HG02798 (cell line): Measurements from ENCODE around the gene NR6A1.

Experiments used
- ATAC-seq: cut with Tn5 transposase; IDR thresholded peaks from one replicate; pipeline ENCODE4 v1.9.1; 2021; ENCODE audit warnings: mild to moderate bottlenecking; ENCODE audit not compliant: unreplicated experiment, poor library complexity

NR6A1 gene

DNA sequence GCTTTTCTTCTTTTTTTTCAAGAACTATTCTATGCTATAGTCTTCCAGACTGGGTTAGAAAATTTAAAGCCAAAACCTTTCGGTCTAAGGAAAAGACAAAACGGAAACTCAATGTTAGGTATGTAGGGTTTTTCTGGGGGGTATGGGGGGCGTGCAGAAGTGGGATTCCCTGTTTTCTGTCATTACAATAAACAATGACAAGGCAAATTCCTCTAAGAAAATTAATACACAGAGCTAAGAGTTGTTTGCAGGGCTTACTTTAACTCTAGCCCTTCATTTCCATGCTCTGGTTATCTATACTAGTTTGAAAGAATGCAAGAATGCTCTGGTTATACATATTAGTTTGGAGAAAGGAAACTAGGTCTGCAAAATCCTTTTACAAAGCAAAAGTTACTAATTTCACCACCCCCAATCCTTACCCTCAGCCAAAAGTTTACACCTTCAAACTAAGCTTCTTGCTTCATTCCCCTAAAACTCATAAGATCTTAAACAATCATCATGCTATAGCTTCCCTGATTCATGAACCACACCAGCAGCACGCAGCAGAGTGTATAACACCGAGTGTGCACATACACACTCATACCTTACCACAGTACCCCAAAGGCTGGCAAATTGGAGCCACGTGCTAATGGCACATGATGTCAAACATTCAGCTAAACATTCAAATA lies 174.8 kb downstream of the NR6A1 start:
- no peak for ATAC-seq

DNA sequence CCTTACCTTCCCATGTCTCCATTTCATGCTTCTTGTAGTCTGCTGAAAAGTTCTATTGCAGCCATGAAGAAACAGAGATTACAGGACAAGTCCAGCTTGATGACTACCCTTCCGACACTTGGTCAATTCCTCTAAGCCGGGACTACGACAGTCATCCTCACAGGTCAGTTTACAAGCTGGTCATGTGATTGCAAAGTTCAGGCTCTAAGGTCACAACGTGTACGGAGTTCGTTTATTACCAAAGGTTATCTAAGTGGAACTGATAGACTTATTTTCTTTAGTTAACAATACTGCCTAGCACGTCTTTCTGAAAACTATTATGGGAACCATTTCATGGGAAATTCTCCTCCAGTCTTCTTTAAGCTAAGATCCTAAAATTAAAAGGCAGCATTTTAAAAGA lies 175.4 kb downstream of the NR6A1 start:
- ATAC-seq: no peak

DNA sequence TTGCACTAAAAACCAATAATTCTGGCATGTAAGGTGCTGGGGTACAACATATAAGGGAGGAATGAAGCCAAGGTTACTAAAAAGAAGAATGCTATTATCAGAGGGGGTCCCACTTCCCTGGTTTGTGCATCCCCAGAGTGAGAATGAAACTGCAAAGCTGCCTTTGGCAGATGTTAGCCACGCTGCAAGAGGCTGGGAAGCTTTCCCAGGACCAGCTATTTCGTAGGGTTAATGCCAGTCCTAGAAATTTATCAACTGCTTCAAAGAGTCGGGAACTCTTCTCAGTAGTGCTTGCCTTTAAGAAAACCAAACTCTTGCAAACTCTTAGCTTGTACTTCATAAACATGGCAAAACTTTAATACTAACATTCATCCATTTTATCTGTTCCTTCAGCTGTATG lies 176.4 kb downstream of the NR6A1 start:
- ATAC-seq: no peak

DNA sequence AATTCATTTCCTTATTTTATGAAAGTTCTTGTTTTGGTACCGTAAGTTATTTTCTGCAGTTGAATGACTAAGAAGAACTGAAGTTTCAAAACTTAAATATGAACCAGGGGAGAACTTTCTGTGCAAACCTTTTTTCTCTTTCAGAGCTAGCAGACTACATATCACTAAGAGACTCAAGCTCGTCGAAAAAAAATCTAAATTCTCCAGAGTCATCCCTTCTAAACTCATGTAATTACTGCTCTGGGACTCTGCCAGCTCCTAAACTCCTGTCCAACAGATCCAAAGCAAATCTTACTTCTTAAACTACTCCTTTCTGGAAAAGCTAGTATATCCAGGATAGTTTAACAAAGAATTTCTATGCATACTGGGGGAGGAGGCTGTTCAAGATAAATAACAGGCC lies 176.9 kb downstream of the NR6A1 start:
- ATAC-seq: no peak

DNA sequence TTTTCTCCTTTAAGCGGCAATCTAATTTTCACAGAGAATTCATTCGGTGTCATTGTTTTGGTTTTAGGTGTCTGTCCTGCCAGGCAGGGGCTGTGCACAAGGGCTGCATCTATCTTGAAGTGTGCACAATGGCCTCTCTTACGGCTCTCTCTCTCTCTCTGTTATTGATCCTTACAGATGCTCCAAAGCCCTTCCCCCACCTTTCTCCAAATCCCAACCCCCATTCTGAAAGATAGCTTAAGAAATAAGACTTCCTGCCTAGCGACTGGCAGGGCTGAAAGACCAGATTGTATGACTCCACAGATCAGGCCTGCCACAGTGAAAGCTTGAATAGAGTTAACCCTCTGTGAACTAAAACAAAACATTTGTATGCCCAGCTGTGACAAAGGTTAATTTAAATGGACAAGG lies 177.5 kb downstream of the NR6A1 start:
- ATAC-seq: no peak

DNA sequence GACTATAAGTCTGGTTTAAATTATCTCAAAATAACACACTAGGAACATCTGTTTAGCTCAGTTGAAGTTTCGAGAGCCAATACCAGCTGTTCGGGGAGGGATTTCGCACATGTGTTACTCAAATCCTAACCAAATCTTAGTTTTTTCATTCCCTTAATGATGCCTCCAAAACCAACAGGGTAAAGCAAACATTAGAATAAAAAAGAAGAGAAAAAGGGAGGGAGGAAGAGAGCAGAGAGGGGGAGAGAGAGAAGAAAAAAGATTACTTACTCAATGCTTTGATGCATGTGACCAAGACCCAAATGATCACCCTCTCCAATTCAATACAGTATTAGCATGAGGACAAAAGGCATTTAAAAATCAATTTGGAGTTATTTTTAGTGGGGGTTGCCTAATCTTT lies 177.9 kb downstream of the NR6A1 start:
- no peak for ATAC-seq

DNA sequence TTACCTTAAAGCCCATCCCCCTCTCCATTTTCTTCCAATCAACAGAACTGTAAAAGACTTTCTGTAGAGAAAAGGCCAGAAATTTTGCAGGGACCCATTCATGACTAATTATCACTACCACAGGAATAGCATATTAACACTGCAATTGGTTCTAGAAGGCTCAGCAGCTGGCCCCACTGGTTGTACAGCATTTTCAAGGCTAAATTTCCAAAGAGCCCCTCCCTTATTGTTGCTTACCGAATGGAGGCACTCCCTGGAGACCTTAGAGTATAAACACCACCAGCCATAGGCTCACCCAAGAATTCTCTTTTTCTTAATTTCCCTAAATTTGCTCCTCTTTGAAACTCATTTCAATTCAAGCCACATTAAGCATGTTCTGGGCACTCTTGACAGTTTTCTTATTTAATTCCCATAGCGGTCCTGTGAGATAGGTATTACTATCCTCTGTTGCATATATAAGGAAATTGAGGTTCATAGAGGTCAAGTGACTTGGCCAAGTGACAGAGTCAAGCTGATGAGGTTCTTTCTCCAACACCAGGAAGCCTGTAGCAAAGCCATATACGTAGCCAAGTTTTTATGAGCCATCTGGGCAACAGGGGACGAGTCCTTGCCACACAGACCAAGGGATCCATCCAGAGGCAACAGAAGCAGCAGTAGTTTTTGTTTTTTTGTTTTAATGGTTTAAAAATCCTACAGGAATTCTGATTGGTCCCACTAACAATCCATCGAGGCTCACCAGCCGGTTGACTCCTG lies 180.0 kb downstream of the NR6A1 start:
- ATAC-seq: no peak

DNA sequence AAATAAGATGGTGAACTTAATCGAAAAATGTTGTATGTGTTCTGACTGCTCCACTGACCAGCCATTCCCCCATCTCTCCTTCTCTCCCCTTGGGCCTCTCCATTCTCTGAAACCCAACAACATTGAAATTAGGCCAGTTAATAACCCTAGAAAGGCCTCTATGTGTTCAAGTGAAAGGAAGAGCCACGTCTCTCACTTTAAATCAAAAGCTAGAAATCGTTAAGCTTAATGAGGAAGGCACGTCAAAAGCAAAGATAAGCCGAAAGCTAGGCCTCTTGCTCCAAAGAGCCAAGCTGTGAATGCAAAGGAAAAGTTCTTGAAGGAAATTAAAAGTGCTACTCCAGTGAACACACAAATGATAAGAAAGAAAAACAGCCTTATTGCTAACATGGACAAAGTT lies 186.5 kb downstream of the NR6A1 start:
- no peak for ATAC-seq

DNA sequence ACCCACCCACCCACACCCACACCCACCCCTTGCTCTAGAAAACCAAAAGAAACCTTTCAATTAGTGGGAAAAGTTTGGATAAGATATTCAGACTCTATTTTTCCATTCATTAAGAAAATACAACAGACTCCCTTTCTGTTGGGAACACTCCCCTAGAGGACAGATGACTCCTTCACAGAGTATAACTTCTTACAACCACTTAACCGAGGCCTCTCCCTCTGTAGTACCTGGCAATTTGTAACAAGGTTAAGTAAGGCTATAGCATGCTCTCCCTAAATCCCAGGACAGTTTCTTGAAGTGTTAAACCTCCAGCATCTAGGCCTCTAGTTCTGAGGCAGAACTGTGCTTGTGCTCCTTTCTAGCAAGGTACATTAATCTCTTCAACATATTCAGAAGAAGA lies 188.0 kb downstream of the NR6A1 start:
- ATAC-seq: no peak

DNA sequence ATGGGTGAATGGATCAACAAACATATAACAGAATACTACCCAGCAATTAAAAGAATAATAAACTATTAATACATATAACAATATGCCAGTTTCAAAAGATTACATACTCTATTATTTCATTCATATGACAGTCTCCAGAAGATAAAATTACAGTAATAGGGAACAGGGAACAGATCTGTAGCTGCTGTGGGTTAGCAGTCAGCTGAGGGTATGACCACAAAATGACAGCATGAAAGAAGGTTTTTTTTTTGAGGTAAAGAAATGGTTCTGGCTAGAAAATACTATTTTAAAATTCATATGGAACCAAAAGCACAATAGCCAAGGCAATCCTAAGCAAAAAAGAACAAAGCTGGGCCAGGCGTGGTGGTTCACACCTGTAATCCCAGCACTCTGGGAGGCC lies 190.9 kb downstream of the NR6A1 start:
- no peak for ATAC-seq

DNA sequence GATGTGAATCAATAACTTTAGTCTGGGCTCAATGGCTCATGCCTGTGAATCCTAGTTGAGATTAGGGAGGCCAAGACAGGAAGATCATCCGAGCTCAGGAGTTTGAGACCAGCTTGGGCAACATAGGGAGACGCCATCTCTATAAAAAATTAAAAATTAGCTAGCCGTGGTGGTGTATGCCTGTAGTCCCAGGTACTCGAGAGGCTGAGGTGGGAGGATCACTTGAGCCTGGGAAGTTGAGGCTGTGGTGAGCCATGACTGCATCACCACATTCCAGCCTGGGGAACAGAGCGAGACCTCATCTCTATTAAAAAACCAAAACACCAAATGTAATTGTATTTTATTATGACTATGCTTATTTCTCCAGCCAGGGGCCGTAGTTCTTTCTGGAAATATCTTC lies 194.4 kb downstream of the NR6A1 start:
- no peak for ATAC-seq

DNA sequence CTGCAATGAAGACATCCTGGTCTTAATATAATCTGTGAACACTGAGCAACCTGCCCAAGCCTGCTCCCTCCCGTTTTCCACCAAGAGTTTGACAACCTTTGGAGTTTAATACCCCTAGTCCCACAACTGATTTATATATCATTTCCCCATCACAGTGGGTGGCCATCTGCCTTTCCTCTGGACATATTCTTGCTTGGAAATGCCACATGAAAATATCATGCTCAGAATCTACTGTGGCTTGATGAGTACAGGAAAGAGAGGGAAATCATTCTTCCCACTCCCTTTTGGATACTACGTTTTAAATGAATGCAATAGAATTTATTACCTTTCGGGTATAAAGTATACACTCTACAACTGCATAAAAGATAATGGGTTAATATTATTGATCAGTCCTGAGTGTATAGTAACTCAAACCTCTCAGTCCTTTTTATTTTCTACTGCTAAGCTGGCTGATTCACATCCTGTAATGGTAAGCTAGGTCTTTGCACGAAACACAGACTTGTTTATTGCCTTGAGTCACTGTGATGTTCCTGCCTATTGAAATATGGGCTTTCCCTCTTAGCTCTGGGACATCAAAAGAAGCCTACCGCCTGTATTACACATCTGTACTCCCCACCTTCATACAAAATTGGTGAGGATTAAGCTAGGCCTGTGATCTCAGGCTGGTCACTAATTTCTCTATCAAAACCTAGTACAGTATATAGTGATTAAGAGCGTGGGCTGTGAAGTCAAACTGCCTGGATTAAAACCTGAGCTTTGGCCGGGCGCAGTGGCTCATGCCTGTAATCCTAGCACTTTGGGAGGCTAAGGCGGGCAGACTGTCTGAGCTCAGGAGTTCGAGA lies 196.4 kb downstream of the NR6A1 start:
- ATAC-seq: no peak

DNA sequence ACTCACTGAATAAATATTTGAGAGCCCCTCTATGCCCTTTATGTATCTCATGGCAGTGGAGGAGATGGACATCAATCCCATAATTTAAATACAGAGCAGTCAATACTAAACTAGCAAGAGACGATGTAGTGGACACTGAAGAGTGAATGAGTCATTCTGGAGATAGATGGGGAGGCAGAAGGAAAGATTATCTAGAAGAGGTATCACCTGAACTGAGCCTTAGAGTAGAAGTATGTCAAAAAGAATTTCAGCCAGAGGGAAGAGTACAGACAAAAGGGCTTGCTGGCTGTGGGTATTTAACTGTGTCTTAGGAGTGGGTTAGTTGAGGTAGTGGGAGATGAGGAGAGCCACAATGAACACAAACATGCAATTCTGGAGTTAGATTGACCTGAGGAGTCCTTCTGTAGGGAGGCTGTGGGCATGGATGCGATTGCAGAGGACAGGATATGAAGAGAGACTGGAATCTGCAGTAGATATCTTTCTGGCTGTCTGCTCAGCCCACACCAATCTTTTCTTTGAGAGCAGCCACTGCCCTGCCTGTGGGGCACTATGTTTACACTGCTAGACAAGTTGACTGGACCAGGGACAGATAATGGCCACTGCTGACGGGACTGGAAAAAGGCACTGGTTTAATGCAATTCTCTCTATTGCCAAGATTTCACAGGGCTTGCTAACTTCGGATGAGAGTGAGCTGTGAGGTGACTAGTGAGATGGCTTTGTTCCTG lies 200.0 kb downstream of the NR6A1 start:
- no peak for ATAC-seq

DNA sequence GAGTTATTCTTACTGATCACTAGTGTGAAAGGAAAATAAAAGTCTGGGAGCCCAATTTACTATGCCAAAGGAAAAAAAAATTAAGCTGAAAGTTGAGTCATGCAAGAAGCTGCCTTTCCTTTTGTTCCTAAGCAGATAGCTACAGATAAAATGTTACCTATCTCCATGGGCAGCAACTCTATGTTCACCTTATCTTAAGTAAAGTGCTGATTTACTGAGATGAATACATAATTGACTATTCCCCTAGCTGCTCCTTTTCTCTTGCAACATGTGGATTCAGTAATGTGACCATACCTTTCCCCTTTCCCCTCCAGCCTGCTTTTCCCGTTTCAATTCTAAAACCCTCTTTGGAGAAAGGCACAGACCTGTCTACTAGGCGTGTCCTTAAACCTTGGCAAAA lies 201.2 kb downstream of the NR6A1 start:
- ATAC-seq: no peak

DNA sequence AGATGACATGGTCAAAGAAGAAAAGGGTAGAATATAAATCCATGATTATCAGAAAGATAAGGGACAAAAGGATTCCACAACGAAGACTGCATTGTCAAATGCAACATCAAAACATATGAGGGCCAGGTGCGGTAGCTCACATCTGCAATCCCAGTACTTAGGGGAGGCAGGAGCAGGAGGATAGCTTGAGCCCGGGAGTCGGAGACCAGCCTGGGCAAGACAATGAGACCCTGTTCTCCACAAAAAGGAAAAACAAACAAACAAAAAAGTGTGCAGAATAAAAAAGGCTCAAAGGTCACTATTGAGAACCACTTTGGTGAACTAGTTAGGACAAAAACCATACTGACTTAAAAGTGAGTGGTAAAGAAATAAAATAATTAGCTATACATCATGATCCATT lies 203.7 kb downstream of the NR6A1 start:
- ATAC-seq: no peak

DNA sequence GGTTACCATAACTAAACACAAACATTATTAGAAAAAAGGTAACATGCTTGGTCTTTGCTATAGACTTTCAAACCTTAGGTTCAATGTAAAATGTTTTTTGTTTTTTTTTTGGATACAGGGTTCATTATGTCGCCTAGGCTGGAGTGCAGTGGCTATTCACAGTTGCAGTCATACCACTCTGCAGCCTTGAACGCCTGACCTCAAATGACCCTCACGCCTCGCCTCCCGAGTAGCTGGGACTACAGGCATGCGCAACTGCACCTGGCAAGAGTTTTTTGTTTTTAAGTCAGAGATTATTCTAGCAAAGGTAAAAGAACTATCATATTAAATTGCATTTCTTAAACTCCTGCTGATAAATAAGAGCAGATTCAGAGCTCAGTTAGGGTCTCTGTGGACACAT lies 208.8 kb downstream of the NR6A1 start:
- no peak for ATAC-seq

DNA sequence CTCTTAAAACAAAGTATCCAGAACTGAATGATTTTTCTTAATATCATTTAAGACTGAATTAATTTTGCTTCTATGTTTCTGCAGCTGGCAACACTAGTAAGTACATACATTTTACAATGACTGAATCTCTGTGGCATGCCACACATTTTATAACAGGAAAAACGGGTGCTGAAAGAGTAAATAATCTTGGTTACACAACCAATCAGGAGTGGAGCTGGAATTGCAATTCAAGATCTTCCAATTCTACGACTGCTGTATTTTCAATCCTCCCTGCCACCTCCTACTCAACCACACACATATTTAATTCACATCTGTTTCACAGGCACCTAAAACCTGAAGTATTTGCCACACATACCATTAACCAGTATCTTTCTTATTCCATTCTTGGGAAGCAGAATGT lies 211.2 kb downstream of the NR6A1 start:
- no peak for ATAC-seq

DNA sequence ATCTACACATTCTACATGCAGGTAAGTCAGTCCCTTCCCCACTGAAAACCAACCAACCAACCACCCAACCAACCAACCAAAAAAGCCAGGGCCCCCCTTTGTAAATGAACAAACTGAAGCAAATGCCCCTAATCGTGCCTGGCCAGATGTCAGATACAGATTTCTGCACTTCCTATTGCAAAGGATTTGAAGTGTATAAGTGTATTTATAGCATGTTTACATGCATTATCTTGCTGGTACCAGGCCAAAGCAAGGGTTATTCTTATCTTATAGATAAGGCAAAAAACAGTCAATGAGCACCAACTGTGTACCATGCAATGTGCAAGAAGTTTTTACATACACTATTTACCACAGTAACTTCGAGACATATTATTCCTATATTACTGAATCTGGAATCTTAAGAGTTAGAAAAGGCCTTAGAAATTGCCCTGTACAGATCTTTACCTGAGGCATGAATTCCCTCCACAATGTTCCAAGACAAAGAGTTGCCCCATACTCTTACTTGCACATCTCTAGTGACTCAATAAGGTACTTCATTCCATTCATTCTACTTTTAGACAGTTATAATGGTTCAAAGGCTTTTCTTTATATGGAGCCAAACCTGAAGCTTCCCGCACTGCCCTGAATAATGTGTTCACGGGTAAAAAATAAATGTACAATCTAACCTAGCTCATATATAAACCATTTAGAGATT lies 212.2 kb downstream of the NR6A1 start:
- ATAC-seq: no peak

DNA sequence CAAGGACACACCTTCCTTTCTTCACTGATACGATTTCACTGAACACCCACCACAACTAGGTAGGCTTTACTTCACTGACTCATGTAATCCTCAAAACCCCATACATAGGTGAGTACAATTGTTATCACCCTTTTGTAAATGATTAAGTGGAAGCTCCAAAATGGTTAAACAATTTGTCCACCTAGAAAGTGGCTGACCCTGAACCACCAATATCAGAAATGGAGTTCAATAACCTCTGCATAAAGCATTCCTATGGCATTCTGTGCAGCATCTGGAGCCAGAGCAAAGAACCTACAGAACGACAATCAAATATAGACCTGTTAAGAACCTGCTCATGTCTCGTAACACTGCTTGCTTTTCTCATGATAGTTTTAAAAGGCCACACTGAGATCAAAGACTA lies 213.2 kb downstream of the NR6A1 start:
- ATAC-seq: no peak

DNA sequence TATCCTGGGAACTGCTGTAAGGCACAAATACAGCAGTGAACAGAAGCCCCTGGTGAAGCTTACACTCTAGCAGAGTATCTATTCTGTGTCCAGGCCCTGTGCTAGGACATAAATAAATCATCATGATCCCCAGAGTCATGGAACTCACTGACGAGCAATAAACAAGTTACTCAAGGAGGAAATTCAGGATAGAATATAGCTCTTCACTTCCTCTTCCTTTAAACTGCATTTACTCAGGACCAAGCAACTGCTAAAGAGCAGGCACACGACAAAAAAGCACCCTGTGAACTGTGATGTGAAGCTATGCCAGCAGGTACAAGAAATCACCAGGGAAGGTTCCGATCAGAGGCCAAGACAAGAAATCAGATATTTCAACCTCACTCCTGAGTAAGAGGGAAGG lies 216.1 kb downstream of the NR6A1 start:
- no peak for ATAC-seq
